Liver (tissue), 9 donors: ENCODE data around the gene GMEB2. TPM values are rescaled to one million over a fixed set of nuclear protein-coding genes. Genes with fewer than 3 reads are reported as not detected.

ENCODE experiments used
- DNase-seq: peaks from one replicate; pipeline ENCODE4 v3.0.0-alpha.2; 2017; ENCODE audit warnings: low spot score
- H3K27ac ChIP-seq, 2 donors: one replicate each; pipeline ENCODE4 v1.7.0; 2013; ENCODE audit warnings: inconsistent platforms in 2 of 2, low read length in 2 of 2, control low read depth in 1 of 2, low read depth in 1 of 2, mild to moderate bottlenecking in 1 of 2
- H3K27me3 ChIP-seq, 4 donors: one replicate each; pipeline versions ENCODE4 v1.6.1 to v1.7.0; 2013; ENCODE audit warnings: low read length in 3 of 4, inconsistent platforms in 1 of 4, mild to moderate bottlenecking in 1 of 4, moderate library complexity in 1 of 4; ENCODE audit not compliant: control insufficient read depth in 4 of 4, insufficient read depth in 4 of 4
- H3K36me3 ChIP-seq, 4 donors: one replicate each; pipeline versions ENCODE4 v1.6.1 to v1.7.0; 2013; ENCODE audit warnings: low read length in 3 of 4, mild to moderate bottlenecking in 3 of 4, low read depth in 1 of 4, moderate library complexity in 1 of 4; ENCODE audit not compliant: control insufficient read depth in 4 of 4, insufficient read depth in 3 of 4
- H3K4me1 ChIP-seq, 4 donors: one replicate each; pipeline versions ENCODE4 v1.6.1 to v1.7.0; 2013; ENCODE audit warnings: low read length in 3 of 4, mild to moderate bottlenecking in 3 of 4, moderate library complexity in 1 of 4; ENCODE audit not compliant: control insufficient read depth in 4 of 4, insufficient read depth in 4 of 4
- H3K4me3 ChIP-seq, 3 donors: one replicate each; pipeline versions ENCODE4 v1.6.1 to v1.7.0; 2013; ENCODE audit warnings: low read length in 3 of 3, control low read depth in 1 of 3, low read depth in 1 of 3, mild to moderate bottlenecking in 1 of 3
- H3K9ac ChIP-seq, 2 donors: one replicate each; pipeline ENCODE4 v1.7.0; 2013; ENCODE audit warnings: low read length in 2 of 2, mild to moderate bottlenecking in 2 of 2, moderate library complexity in 2 of 2, control low read depth in 1 of 2, low read depth in 1 of 2
- H3K9me3 ChIP-seq, 4 donors: one replicate each; pipeline versions ENCODE4 v1.6.1 to v1.7.0; 2013; ENCODE audit warnings: low read length in 3 of 4; ENCODE audit not compliant: control insufficient read depth in 4 of 4
- ATF3 ChIP-seq: IDR thresholded peaks from 2 replicates; pipeline ENCODE4 v1.6.1; 2016; ENCODE audit warnings: antibody characterized with exemption
- CTCF ChIP-seq: fragments of 150-350 bp; IDR thresholded peaks from 2 replicates; pipeline ENCODE4 v1.5.1; 2017; ENCODE audit warnings: improper control_type of control experiment, low read depth, low read length; ENCODE audit not compliant: missing input control
- EGR1 ChIP-seq, 2 donors: IDR thresholded peaks; 2 replicates each; pipeline ENCODE4 v1.6.1; 2016 to 2018; ENCODE audit warnings: antibody characterized with exemption in 2 of 2, low read depth in 2 of 2
- FOXA1 ChIP-seq: IDR thresholded peaks from 2 replicates; pipeline ENCODE4 v1.6.1; 2016; ENCODE audit warnings: antibody characterized with exemption
- FOXA2 ChIP-seq: IDR thresholded peaks from 2 replicates; pipeline ENCODE4 v1.6.1; 2016; ENCODE audit warnings: antibody characterized with exemption
- GABPA ChIP-seq, 2 donors: IDR thresholded peaks in 1 of 2; conservative IDR thresholded peaks in 1 of 2; 2 replicates each; pipeline ENCODE4 v1.6.1; 2016; ENCODE audit warnings: antibody characterized with exemption in 2 of 2, mild to moderate bottlenecking in 1 of 2, moderate library complexity in 1 of 2
- HNF4A ChIP-seq, 2 donors: conservative IDR thresholded peaks; 2 replicates each; pipeline ENCODE4 v1.6.1; 2016; ENCODE audit warnings: antibody characterized with exemption in 2 of 2, mild to moderate bottlenecking in 2 of 2
- HNF4G ChIP-seq: IDR thresholded peaks from 2 replicates; pipeline ENCODE4 v1.6.1; 2016; ENCODE audit warnings: antibody characterized with exemption
- JUND ChIP-seq, 2 donors: IDR thresholded peaks; 2 replicates each; pipeline ENCODE4 v1.6.1; 2016; ENCODE audit warnings: antibody characterized with exemption in 2 of 2
- NR2F2 ChIP-seq: IDR thresholded peaks from 2 replicates; pipeline ENCODE4 v1.6.1; 2016; ENCODE audit warnings: antibody characterized with exemption
- RAD21 ChIP-seq, 2 donors: IDR thresholded peaks; 2 replicates each; pipeline ENCODE4 v1.6.1; 2016; ENCODE audit warnings: antibody characterized with exemption in 2 of 2, mild to moderate bottlenecking in 2 of 2
- RXRA ChIP-seq, 2 donors: IDR thresholded peaks; 2 replicates each; pipeline ENCODE4 v1.6.1; 2017 to 2018; ENCODE audit warnings: antibody characterized with exemption in 2 of 2, mild to moderate bottlenecking in 1 of 2
- SP1 ChIP-seq: IDR thresholded peaks from 2 replicates; pipeline ENCODE4 v1.6.1; 2018; ENCODE audit warnings: antibody characterized with exemption, mild to moderate bottlenecking
- YY1 ChIP-seq: IDR thresholded peaks from 2 replicates; pipeline ENCODE4 v1.6.1; 2016; ENCODE audit warnings: antibody characterized with exemption, mild to moderate bottlenecking
- ZBTB33 ChIP-seq: IDR thresholded peaks from 2 replicates; pipeline ENCODE4 v1.6.1; 2016; ENCODE audit warnings: antibody characterized with exemption
- WGBS: extraction: QIAGEN DNeasy Blood & Tissue Kit; methylation state at CpG from one replicate; pipeline ENCODE4 v1.1.7; 2013; 5-methylcytosine and 5-hydroxymethylcytosine counted together
- polyA plus RNA-seq, 2 donors: library from polyadenylated mRNA; stranded (reverse) in 1 of 2; unstranded in 1 of 2; fragments of 200-250 nt in 1 of 2; fragments of >200 nt in 1 of 2; fragmentation: Nextera tagmentation in 1 of 2; extraction: Ambion mirVana in 1 of 2; gene quantifications; one replicate each; pipeline versions ENCODE4 v1.2.1 to v1.2.3, GENCODE V29; 2013 to 2015
- total RNA-seq, 2 donors: library from RNA; depleted of rRNA; stranded (reverse); fragments of >200 nt; gene quantifications; one replicate each; pipeline ENCODE4 v1.2.3, GENCODE V29; 2014
- TF ChIP-seq, protein P1 (sequence below): IDR thresholded peaks from 2 replicates; pipeline ENCODE4 v1.6.1; 2016; ENCODE audit warnings: antibody characterized with exemption
- TF ChIP-seq, protein P2 (sequence below): IDR thresholded peaks from 2 replicates; pipeline ENCODE4 v1.6.1; 2016; ENCODE audit warnings: antibody characterized with exemption, mild to moderate bottlenecking
- donor health status: healthy.
- donor health status: healthy.
- donor health status: healthy.
- donor health status: healthy.
- donor health status: healthy.

The GMEB2 gene
- total and polyA plus RNA-seq, 4 donors = 1.3 to 8.6 (median 5.3) TPM

- TF ChIP-seq, protein P1, sequence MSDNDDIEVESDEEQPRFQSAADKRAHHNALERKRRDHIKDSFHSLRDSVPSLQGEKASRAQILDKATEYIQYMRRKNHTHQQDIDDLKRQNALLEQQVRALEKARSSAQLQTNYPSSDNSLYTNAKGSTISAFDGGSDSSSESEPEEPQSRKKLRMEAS = no peak
- TF ChIP-seq ZBTB33 (no peak), ATF3 (no peak), EGR1 (IDR thresholded peaks at IDR 0.05; ENCODE audit: low read depth in 2 of 2) (no peak), CTCF (no peak), RAD21 (IDR thresholded peaks at IDR 0.05) (no peak), JUND (IDR thresholded peaks at IDR 0.05) (no peak)
- WGBS = 77% methylated on average over 4 of the region's 4 CpGs
- Histone ChIP-seq H3K36me3 (no peaks in the 10 kb centered on the region), H3K27me3 (peaks cover 0 to 4% (median 0%) of the 10 kb centered on the region in 4 donors), H3K4me1 (peaks cover 14 to 36% (median 18%) of the 10 kb centered on the region in 4 donors), H3K9ac (no peak overlapping the region), H3K9me3 (no peaks in the 10 kb centered on the region), H3K4me3 (no peak overlapping the region), H3K27ac (no peak overlapping the region)
- DNase-seq = no peak
These were observed 28.3 kb upstream of the GMEB2 start for GRCh38 chr20:63655249-63655648.

DNA sequence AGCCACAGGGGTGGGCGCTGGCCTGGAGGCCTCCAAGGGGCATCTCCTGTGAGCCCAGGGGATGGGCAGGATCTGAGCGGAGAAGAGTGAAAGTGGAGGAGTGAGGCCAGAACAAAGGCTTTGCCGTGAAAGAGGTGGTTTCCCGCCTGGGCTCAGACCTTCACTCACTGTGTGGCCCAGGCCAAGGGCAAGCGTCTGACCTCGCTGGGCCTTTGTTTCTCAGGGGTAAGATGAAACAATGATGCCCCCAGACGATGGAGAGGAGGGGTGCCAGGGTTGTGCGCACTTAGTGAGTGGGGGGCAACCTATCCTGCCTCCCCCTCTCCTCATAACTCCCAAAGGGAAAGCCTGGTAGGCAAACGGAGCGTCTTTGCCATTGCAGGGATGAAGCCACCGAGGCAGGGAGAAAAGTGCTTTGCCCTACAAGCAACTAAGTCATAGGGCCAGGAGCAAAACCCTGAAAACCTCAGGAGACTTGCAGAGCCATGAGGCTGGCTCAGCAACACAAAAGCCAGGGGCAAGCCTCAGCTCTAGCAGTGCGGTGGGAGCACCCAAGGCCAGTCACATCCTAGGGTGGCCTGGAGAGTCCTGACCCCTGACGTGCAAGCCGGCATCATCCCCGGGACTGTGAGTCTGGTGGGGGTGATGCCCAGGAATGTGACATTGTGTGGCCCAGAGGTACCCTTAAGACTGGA, 27.2 kb upstream of the GMEB2 start:
- Histone ChIP-seq H3K27me3 (peaks cover 0 to 4% (median 0%) of the 10 kb centered on the region in 4 donors), H3K4me1 (peaks cover 9 to 31% (median 15%) of the 10 kb centered on the region in 4 donors), H3K9me3 (no peaks in the 10 kb centered on the region), H3K9ac (no peak overlapping the region), H3K36me3 (no peaks in the 10 kb centered on the region), H3K27ac (no peak overlapping the region), H3K4me3 (no peak overlapping the region)
- DNase-seq = no peak
- 55% methylated on average over 15 of the region's 15 CpGs for WGBS
- TF ChIP-seq RXRA (IDR thresholded peaks at IDR 0.05) (no peak), YY1 (no peak), NR2F2 (no peak), ZBTB33 (no peak), SP1 (no peak), RAD21 (IDR thresholded peaks at IDR 0.05) (no peak), GABPA (IDR thresholded peaks at IDR 0.05 in 1 of 2, conservative IDR thresholded peaks at IDR 0.05 in 1 of 2) (no peak), FOXA2 (no peak), FOXA1 (no peak), HNF4A (conservative IDR thresholded peaks at IDR 0.05) (no peak), HNF4G (no peak), EGR1 (IDR thresholded peaks at IDR 0.05; ENCODE audit: low read depth in 2 of 2) (no peak), JUND (IDR thresholded peaks at IDR 0.05) (no peak), CTCF (no peak)
- TF ChIP-seq, protein P2, sequence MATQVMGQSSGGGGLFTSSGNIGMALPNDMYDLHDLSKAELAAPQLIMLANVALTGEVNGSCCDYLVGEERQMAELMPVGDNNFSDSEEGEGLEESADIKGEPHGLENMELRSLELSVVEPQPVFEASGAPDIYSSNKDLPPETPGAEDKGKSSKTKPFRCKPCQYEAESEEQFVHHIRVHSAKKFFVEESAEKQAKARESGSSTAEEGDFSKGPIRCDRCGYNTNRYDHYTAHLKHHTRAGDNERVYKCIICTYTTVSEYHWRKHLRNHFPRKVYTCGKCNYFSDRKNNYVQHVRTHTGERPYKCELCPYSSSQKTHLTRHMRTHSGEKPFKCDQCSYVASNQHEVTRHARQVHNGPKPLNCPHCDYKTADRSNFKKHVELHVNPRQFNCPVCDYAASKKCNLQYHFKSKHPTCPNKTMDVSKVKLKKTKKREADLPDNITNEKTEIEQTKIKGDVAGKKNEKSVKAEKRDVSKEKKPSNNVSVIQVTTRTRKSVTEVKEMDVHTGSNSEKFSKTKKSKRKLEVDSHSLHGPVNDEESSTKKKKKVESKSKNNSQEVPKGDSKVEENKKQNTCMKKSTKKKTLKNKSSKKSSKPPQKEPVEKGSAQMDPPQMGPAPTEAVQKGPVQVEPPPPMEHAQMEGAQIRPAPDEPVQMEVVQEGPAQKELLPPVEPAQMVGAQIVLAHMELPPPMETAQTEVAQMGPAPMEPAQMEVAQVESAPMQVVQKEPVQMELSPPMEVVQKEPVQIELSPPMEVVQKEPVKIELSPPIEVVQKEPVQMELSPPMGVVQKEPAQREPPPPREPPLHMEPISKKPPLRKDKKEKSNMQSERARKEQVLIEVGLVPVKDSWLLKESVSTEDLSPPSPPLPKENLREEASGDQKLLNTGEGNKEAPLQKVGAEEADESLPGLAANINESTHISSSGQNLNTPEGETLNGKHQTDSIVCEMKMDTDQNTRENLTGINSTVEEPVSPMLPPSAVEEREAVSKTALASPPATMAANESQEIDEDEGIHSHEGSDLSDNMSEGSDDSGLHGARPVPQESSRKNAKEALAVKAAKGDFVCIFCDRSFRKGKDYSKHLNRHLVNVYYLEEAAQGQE = no peak
- TF ChIP-seq, protein P1 = no peak
